WERI-Rb-1 (cell line): Measurements from ENCODE around the gene CRISP2.

Experiments used
- DNase-seq: peaks from one replicate; pipeline ENCODE4 v3.0.0-alpha.2; 2020
- H3K27ac ChIP-seq: fragments of 250-450 bp; sonication (Bioruptor Pico); 2 replicates; pipeline ENCODE4 v1.5.1; 2020; ENCODE audit warnings: mild to moderate bottlenecking, moderate library complexity
- H3K27me3 ChIP-seq: fragments of 250-450 bp; sonication (Bioruptor Pico); 2 replicates; pipeline ENCODE4 v1.5.1; 2021; ENCODE audit warnings: mild to moderate bottlenecking, low read depth, moderate library complexity; ENCODE audit not compliant: insufficient read depth, severe bottlenecking
- H3K36me3 ChIP-seq: fragments of 250-450 bp; sonication (Bioruptor Pico); 2 replicates; pipeline ENCODE4 v1.5.1; 2020; ENCODE audit warnings: mild to moderate bottlenecking, moderate library complexity
- H3K4me3 ChIP-seq: 2 replicates; pipeline ENCODE4 v1.5.1; 2011; ENCODE audit warnings: low read depth, mild to moderate bottlenecking, control low read depth, low read length
- H3K9me3 ChIP-seq: fragments of 250-450 bp; sonication (Bioruptor Pico); 2 replicates; pipeline ENCODE4 v1.5.1; 2021; ENCODE audit warnings: mild to moderate bottlenecking, moderate library complexity; ENCODE audit not compliant: severe bottlenecking
- TF ChIP-seq, protein P1 (sequence below): IDR thresholded peaks from 2 replicates; pipeline ENCODE4 v1.5.1; 2011; ENCODE audit warnings: low read depth, mild to moderate bottlenecking, control low read depth, inconsistent platforms, low read length

CRISP2 gene

DNA sequence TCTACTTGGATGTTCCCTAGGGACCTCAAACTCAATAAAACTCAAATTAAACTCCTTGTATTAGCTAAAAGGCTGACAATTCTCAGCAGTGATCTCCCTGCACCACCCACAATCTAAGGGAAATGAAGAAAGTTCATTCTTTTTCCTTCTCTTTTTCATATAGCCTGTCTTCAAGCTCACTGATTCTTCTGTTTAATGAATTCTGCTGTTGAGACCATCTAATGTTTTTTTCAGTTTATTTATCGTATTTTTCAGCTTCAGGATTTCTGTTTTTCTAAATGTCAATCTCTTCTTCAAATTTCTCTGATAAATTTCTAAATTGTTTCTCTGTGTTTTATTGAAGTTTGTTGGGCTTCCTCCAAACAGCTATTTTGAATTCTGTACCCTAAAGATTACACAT, 19.8 kb downstream of the CRISP2 start:
- H3K9me3 ChIP-seq, result peaks cover 21% of the 10 kb centered on the region
- H3K27me3 ChIP-seq, result no peaks in the 10 kb centered on the region
- DNase-seq, result no peak
- H3K36me3 ChIP-seq, result no peaks in the 10 kb centered on the region
- H3K27ac ChIP-seq, result no peak overlapping the region
- TF ChIP-seq, protein P1, sequence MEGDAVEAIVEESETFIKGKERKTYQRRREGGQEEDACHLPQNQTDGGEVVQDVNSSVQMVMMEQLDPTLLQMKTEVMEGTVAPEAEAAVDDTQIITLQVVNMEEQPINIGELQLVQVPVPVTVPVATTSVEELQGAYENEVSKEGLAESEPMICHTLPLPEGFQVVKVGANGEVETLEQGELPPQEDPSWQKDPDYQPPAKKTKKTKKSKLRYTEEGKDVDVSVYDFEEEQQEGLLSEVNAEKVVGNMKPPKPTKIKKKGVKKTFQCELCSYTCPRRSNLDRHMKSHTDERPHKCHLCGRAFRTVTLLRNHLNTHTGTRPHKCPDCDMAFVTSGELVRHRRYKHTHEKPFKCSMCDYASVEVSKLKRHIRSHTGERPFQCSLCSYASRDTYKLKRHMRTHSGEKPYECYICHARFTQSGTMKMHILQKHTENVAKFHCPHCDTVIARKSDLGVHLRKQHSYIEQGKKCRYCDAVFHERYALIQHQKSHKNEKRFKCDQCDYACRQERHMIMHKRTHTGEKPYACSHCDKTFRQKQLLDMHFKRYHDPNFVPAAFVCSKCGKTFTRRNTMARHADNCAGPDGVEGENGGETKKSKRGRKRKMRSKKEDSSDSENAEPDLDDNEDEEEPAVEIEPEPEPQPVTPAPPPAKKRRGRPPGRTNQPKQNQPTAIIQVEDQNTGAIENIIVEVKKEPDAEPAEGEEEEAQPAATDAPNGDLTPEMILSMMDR, result no peak
- no peak overlapping the region for H3K4me3 ChIP-seq

DNA sequence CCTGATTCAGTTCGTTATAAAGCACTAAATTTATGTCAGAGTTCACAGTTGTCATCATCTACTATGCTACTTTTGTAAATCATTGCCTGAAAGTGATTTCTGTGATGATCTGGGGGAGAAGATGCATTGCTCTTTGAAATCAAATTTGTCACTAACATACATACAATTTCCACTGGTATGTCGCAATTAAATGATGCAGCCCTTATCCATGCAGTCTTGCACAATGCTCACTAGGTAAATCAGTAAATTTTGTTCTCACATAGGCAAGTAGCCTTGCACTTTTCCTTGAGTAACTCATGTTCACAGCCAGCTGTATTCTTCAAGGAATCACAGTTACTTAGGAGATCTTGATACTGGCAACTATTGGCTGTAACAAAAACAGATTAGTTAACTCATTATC, 20.8 kb downstream of the CRISP2 start:
- no peak for DNase-seq
- H3K27ac ChIP-seq, result no peak overlapping the region
- H3K4me3 ChIP-seq, result no peak overlapping the region
- no peaks in the 10 kb centered on the region for H3K27me3 ChIP-seq
- TF ChIP-seq, protein P1, result no peak
- H3K36me3 ChIP-seq, result no peaks in the 10 kb centered on the region
- peaks cover 21% of the 10 kb centered on the region for H3K9me3 ChIP-seq

DNA sequence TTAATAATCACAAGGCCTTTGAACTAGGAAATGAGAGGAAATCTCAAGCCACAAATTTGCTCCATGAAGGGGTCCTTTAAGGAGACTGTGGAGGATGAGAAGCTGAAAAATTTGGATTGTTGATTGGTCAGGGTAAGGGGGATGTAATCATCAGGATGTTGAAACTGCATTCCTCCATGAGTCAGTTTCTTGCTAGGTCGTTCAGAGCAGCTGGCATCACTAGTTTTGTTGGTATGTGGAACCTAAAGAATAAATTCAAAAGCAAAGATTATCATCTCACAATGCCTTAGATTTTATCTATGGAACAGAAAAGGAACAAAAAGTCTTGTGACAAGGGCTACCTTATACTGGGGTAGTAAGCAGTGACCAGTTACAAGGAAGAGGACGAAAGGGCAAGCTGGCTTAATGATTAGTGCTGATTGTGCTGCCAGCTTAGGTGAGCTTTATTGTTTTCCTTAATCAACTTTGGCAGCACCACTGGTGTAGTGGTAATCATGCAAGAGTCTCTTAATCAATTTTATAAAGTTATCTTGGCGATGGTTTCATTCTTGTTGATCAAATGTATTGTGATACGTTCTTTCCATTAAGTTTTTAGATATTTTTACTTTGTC, 36.6 kb downstream of the CRISP2 start:
- TF ChIP-seq, protein P1, result no peak
- Histone ChIP-seq H3K4me3 (no peak overlapping the region), H3K9me3 (no peaks in the 10 kb centered on the region), H3K27ac (no peak overlapping the region), H3K27me3 (no peaks in the 10 kb centered on the region), H3K36me3 (no peaks in the 10 kb centered on the region)
- peak; percentile 48 for DNase-seq

DNA sequence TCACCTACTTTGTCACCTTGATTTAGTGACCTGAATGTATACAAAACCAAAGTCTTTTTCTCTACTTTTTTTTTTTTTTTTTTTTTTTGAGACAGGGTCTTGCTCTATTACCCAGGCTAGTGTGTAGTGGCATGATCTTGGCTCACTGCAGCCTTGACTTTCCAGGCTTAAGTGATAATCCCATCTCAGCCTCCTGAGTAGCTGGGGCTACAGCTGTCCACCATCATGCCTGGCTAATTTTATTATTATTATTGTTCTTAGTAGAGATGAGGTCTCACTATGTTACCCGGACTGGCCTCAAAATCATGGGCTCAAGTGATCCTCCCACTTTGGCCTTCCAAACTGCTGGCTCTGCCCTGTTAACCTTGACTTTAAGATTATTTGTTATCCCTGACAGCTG, 37.5 kb downstream of the CRISP2 start:
- no peak overlapping the region for H3K27ac ChIP-seq
- TF ChIP-seq, protein P1, result no peak

DNA sequence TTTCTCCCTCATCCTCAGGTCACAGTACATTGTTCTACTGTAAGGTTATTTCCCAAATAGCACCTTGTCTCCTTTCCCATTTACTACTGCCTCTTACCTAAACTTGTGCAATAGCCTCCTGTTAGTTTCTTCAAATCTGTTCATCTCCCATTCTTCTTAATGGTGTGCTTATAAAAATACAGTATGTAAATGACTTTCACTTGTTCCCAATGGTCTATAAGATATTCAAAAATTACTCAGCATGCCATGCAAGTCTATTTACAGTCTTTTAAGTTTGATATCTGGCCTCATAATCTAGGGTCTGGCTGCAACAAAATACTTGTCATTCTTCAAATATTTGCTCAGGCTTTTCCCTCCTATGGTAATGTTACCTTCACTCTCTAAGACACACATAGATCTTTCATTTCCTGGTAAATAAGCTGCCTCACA, 45.2 kb downstream of the CRISP2 start:
- no peak for DNase-seq
- Histone ChIP-seq H3K27ac (no peak overlapping the region), H3K36me3 (no peaks in the 10 kb centered on the region), H3K4me3 (no peak overlapping the region), H3K27me3 (no peaks in the 10 kb centered on the region), H3K9me3 (no peaks in the 10 kb centered on the region)
- TF ChIP-seq, protein P1, result no peak

More for the DNA sequence above, 37.5 kb downstream of the CRISP2 start:
- Histone ChIP-seq H3K4me3 (no peak overlapping the region), H3K36me3 (no peaks in the 10 kb centered on the region), H3K9me3 (no peaks in the 10 kb centered on the region), H3K27me3 (no peaks in the 10 kb centered on the region)
- peak; percentile 81 for DNase-seq
